ENCODE measurements around the gene SERINC3.

- TF ChIP-seq, protein P1, sequence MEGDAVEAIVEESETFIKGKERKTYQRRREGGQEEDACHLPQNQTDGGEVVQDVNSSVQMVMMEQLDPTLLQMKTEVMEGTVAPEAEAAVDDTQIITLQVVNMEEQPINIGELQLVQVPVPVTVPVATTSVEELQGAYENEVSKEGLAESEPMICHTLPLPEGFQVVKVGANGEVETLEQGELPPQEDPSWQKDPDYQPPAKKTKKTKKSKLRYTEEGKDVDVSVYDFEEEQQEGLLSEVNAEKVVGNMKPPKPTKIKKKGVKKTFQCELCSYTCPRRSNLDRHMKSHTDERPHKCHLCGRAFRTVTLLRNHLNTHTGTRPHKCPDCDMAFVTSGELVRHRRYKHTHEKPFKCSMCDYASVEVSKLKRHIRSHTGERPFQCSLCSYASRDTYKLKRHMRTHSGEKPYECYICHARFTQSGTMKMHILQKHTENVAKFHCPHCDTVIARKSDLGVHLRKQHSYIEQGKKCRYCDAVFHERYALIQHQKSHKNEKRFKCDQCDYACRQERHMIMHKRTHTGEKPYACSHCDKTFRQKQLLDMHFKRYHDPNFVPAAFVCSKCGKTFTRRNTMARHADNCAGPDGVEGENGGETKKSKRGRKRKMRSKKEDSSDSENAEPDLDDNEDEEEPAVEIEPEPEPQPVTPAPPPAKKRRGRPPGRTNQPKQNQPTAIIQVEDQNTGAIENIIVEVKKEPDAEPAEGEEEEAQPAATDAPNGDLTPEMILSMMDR (IDR thresholded peaks at IDR 0.05; ENCODE audit: low read length) = no peak
- no peak for TF ChIP-seq EZH2 (optimal IDR thresholded peaks at IDR 0.05; ENCODE audit: low read depth, low read length)
These were observed 19.0 kb upstream of the SERINC3 start for GRCh38 chr20:44540834-44541233.

Measured in MM.1S (cell line).